NOMO-1 treated with DMSO at 0.1 percent for 48 hours (cell line): Measurements from ENCODE around the gene TUBGCP3.
"Not testable (repeated sequence)": the region's sequence is repeated elsewhere in the genome, so short reads cannot be mapped to it uniquely, and the experiment has no call there.

Source experiments
- DNase-seq: peaks from one replicate; lab custom pipeline; 2025; ENCODE audit not compliant: unreplicated experiment; lab: John Stamatoyannopoulos, UW

Gene TUBGCP3

GRCh38 chr13:112531263-112531794, 56.6 kb downstream of the TUBGCP3 start:
- no peak for DNase-seq

- DNase-seq, result no peak
Observed at GRCh38 chr13:112530861-112531260, 57.1 kb downstream of the TUBGCP3 start.

GRCh38 chr13:112529216-112529615, 58.7 kb downstream of the TUBGCP3 start:
- DNase-seq, result no peak

GRCh38 chr13:112526146-112526853, 61.7 kb downstream of the TUBGCP3 start:
- no peak for DNase-seq

- DNase-seq, result no peak
Observed at GRCh38 chr13:112525356-112525945, 62.5 kb downstream of the TUBGCP3 start.

GRCh38 chr13:112522578-112522977, 65.4 kb downstream of the TUBGCP3 start:
- no peak for DNase-seq

GRCh38 chr13:112521073-112521685, 66.8 kb downstream of the TUBGCP3 start:
- DNase-seq, result no peak

GRCh38 chr13:112519517-112520060, 68.4 kb downstream of the TUBGCP3 start:
- DNase-seq, result no peak

- no peak for DNase-seq
Observed at GRCh38 chr13:112516218-112516617, 71.7 kb downstream of the TUBGCP3 start.

- DNase-seq, result no peak
Observed at GRCh38 chr13:112513761-112514160, 74.2 kb downstream of the TUBGCP3 start.

- DNase-seq, result no peak
Observed at GRCh38 chr13:112510987-112511685, 76.8 kb downstream of the TUBGCP3 start.

- DNase-seq, result peak; percentile 35
Observed at GRCh38 chr13:112510002-112510780, 77.8 kb downstream of the TUBGCP3 start.

GRCh38 chr13:112509190-112509589, 78.8 kb downstream of the TUBGCP3 start:
- DNase-seq, result no peak

- no peak for DNase-seq
Observed at GRCh38 chr13:112506046-112506445, 81.9 kb downstream of the TUBGCP3 start.

GRCh38 chr13:112496166-112496565, 91.8 kb downstream of the TUBGCP3 start:
- DNase-seq, result no peak

- DNase-seq, result no peak
Observed at GRCh38 chr13:112495465-112495864, 92.5 kb downstream of the TUBGCP3 start.

- DNase-seq, result no peak
Observed at GRCh38 chr13:112489199-112489598, 98.8 kb downstream of the TUBGCP3 start.

- DNase-seq, result not testable (repeated sequence)
Observed at GRCh38 chr13:112488343-112489050, 99.5 kb downstream of the TUBGCP3 start.

- no peak for DNase-seq
Observed at GRCh38 chr13:112487127-112487517, 100.8 kb downstream of the TUBGCP3 start.
